ENCODE results near the gene RBMS3.
A peak's percentile ranks its signal among the peaks of the same experiment; 100 is the strongest.

The RBMS3 gene

GRCh38 chr3:29344935-29345334 is 64.1 kb downstream of the RBMS3 start:
- no peak overlapping the region for H3K4me3 ChIP-seq (replicated peaks; ENCODE audit: low read depth, low read length)
- TF ChIP-seq, protein P1, sequence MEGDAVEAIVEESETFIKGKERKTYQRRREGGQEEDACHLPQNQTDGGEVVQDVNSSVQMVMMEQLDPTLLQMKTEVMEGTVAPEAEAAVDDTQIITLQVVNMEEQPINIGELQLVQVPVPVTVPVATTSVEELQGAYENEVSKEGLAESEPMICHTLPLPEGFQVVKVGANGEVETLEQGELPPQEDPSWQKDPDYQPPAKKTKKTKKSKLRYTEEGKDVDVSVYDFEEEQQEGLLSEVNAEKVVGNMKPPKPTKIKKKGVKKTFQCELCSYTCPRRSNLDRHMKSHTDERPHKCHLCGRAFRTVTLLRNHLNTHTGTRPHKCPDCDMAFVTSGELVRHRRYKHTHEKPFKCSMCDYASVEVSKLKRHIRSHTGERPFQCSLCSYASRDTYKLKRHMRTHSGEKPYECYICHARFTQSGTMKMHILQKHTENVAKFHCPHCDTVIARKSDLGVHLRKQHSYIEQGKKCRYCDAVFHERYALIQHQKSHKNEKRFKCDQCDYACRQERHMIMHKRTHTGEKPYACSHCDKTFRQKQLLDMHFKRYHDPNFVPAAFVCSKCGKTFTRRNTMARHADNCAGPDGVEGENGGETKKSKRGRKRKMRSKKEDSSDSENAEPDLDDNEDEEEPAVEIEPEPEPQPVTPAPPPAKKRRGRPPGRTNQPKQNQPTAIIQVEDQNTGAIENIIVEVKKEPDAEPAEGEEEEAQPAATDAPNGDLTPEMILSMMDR (IDR thresholded peaks at IDR 0.05; ENCODE audit: low read depth, low read length, missing control alignments): no peak
- no peak for DNase-seq (ENCODE audit: extremely low read depth, low read depth)

GRCh38 chr3:29345516-29346300 is 64.8 kb downstream of the RBMS3 start:
- TF ChIP-seq, protein P1 (IDR thresholded peaks at IDR 0.05; ENCODE audit: low read depth, low read length, missing control alignments): no peak
- DNase-seq (ENCODE audit: extremely low read depth, low read depth): no peak
- H3K4me3 ChIP-seq (replicated peaks; ENCODE audit: low read depth, low read length): no peak overlapping the region

DNA sequence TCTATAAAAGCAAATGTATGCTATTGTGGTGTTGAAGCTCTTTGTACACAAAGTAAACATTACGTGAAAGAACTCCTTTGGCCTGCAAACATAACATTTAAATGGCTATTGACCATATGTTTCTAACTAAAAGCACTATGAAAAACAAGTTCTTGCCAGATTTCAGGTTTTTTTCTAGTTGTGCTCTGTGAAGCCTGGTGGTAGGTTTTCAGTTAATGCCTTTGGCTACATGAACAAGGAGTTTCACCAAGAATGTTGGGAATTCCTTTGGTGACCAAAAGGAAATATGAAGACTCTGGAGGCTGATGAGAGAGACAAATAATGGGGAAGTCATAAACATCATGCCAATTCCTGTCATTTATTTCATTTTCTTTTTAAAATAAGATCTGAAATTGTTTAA is 66.0 kb downstream of the RBMS3 start:
- TF ChIP-seq, protein P1 (IDR thresholded peaks at IDR 0.05; ENCODE audit: low read depth, low read length, missing control alignments): no peak
- no peak overlapping the region for H3K4me3 ChIP-seq (replicated peaks; ENCODE audit: low read depth, low read length)
- peak; percentile 79 for DNase-seq (ENCODE audit: extremely low read depth, low read depth)

DNA sequence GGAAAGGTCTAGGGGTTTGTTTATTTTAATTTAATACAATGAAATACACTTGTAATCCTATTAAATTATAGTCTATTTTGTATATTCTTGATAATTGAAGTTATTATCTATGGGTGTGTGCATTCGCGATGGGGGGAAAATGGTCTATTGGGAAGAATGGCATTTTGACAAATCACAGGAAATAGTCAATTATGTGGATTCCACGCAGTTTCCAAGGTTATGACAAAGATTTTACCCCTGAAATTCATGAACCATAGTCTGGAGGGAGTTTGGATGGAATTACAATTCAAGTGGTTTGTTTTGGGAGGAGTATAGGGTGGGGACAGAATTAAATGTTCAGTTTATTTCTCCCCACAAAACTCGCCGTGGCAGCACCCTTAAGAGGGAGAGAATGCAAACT is 66.5 kb downstream of the RBMS3 start:
- TF ChIP-seq, protein P1 (IDR thresholded peaks at IDR 0.05; ENCODE audit: low read depth, low read length, missing control alignments): no peak
- no peak for DNase-seq (ENCODE audit: extremely low read depth, low read depth)
- H3K4me3 ChIP-seq (replicated peaks; ENCODE audit: low read depth, low read length): no peak overlapping the region

DNA sequence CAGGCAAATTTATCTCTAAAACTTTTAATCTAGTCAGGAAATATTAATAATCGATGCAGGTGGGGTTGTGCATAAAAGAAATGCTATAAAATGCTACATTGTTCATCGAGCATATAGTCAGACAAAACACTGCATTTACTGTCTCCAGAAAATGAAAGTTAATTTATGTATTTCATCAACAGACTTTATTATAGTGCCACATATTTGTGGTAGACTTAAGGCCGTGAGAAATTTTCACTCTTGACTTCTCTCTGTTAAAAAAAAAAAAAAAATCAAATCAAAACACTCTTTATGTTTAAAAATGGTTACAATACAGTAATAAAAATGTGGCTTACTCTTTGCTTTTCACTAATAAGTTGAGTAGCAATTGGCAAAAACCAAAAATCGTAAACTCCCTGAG is 67.4 kb downstream of the RBMS3 start:
- DNase-seq (ENCODE audit: extremely low read depth, low read depth): no peak
- TF ChIP-seq, protein P1 (IDR thresholded peaks at IDR 0.05; ENCODE audit: low read depth, low read length, missing control alignments): no peak
- no peak overlapping the region for H3K4me3 ChIP-seq (replicated peaks; ENCODE audit: low read depth, low read length)

DNA sequence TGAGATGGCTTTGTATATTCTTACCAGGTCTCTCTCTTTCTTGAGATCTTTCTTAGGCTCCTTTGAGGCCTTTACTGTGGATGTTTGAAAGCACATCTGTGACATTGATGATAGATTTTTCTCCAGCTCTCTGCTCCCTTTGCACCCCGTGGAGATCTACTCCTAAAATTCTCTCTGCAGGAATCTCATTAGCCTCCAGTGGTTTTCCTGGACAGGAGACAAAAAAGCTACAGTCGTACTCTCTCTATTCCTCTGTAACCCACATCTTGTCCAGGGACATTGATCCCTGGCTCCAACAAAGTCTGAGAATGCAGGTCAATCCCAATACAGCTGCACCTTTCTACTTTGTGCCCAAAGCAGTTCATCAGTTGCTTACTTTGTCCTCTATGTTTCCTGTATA is 68.2 kb downstream of the RBMS3 start:
- TF ChIP-seq, protein P1 (IDR thresholded peaks at IDR 0.05; ENCODE audit: low read depth, low read length, missing control alignments): no peak
- H3K4me3 ChIP-seq (replicated peaks; ENCODE audit: low read depth, low read length): no peak overlapping the region
- DNase-seq (ENCODE audit: extremely low read depth, low read depth): no peak

DNA sequence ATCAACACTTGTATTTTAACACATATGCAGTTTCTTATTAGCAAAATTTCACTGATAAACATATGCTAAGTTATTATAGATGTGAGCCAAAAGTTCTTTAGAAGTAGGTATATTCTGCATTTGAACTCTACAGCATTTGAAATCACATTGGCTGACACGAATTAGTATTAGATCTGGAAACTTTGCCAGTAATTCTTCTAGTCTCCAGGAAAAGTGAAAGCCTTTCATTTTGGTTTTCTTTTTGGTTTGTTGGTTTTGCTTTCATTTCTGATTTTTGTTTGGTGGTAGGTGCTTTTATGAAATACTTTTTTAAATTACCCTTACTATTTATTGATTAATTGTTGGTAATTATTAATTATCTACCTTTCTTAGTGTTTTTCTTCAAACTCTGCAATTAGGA is 72.9 kb downstream of the RBMS3 start:
- no peak for DNase-seq (ENCODE audit: extremely low read depth, low read depth)
- TF ChIP-seq, protein P1 (IDR thresholded peaks at IDR 0.05; ENCODE audit: low read depth, low read length, missing control alignments): no peak
- no peak overlapping the region for H3K4me3 ChIP-seq (replicated peaks; ENCODE audit: low read depth, low read length)

All from HFF-Myc (cell line).